Activated CD8-positive, alpha-beta T cell treated with anti-CD3 and anti-CD28 coated beads for 36 hours (primary cell): Measurements from ENCODE around the gene OR4C13. TPM values are rescaled to one million over a fixed set of nuclear protein-coding genes. Genes with fewer than 3 reads are reported as not detected.
A peak's percentile ranks its signal among the peaks of the same experiment; 100 is the strongest.
"Not testable (repeated sequence)": the region's sequence is repeated elsewhere in the genome, so short reads cannot be mapped to it uniquely, and the experiment has no call there.

Experiments
- ATAC-seq: fragments of 200-7000 bp; cut with Tn5 transposase; one replicate; pipeline ENCODE4 v1.10.0; 2021; ENCODE audit warnings: mild to moderate bottlenecking, moderate library complexity
- CTCF ChIA-PET: fragments of 350-600 bp; sonication (Branson Sonifier 250); formaldehyde crosslinking; loops from one replicate; lab custom pipeline; 2021; ENCODE audit warnings: antibody characterized with exemption; lab: Charles Lee
- POLR2A ChIA-PET: fragments of 350-600 bp; sonication (Branson Sonifier 250); formaldehyde crosslinking; loops from one replicate; lab custom pipeline; 2021; ENCODE audit warnings: antibody characterized with exemption; lab: Charles Lee
- DNase-seq: peaks from one replicate; pipeline ENCODE4 v3.0.0-alpha.2; 2020
- H3K27ac Mint-ChIP-seq: one replicate; pipeline ENCODE4 v1.8.0; 2021; ENCODE audit warnings: mild to moderate bottlenecking, mixed read lengths
- H3K27me3 Mint-ChIP-seq: one replicate; pipeline ENCODE4 v1.8.0; 2021; ENCODE audit warnings: mixed read lengths
- H3K36me3 Mint-ChIP-seq: one replicate; pipeline ENCODE4 v1.8.0; 2021; ENCODE audit warnings: low read depth, mixed read lengths
- H3K4me1 Mint-ChIP-seq: one replicate; pipeline ENCODE4 v1.8.0; 2021; ENCODE audit warnings: low read depth, mixed read lengths
- H3K4me3 Mint-ChIP-seq: one replicate; pipeline ENCODE4 v1.8.0; 2021; ENCODE audit warnings: mild to moderate bottlenecking, moderate library complexity, mixed read lengths
- H3K9me3 Mint-ChIP-seq: one replicate; pipeline ENCODE4 v1.8.0; 2021; ENCODE audit warnings: mixed read lengths
- intact Hi-C: fragments of 100-400 bp; cut with micrococcal nuclease; formaldehyde crosslinking; loops from one replicate; pipeline ENCODE4 v1.10.0; 2022
- total RNA-seq, 2 experiments: library from RNA; stranded (reverse); gene quantifications; one replicate each; pipeline ENCODE4 v1.2.3, GENCODE V29; 2021
- TF ChIP-seq, protein P1 (sequence below): fragments of 200-600 bp; IDR thresholded peaks from one replicate; pipeline ENCODE4 v1.8.0; 2022; ENCODE audit warnings: antibody characterized with exemption, mild to moderate bottlenecking

The OR4C13 gene
- not detected for total RNA-seq

DNA sequence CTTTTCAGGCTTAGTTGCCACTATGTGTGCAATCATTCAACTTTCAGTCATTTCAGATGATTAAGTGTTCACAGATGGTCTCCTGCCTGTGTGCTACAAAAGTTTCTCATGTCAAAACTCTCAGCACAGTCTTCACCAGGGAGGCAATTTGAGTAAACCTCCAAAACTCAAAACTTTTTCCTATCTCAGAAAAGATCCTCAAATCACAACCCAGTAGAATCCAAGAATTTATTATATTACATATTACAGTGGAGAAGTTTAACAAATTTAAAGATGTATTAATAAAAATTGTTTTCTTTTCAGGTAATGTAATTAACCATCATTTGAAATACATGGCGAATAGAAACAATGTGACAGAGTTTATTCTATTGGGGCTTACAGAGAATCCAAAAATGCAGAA lies at the start of gene OR4C13:
Gene OR4C13, plus strand, starts transcription at position 301 of the 400 bp plus-strand sequence. Its CDS starts 32 bp downstream, at position 333.
- Mint-ChIP-seq H3K9me3 (peaks cover 10% of the 10 kb centered on the region), H3K4me3 (no peak within 1 kb of the TSS), H3K4me1 (no peaks in the 10 kb centered on the region), H3K27ac (no peak within 1 kb of the TSS), H3K36me3 (no peaks in the 10 kb centered on the region), H3K27me3 (no peaks in the 10 kb centered on the region)
- ATAC-seq, result no peak
- CTCF ChIA-PET, result no interaction called here
- POLR2A ChIA-PET, result no interaction called here
- intact Hi-C loops, result no loop called here
- DNase-seq, result no peak
- TF ChIP-seq, protein P1, sequence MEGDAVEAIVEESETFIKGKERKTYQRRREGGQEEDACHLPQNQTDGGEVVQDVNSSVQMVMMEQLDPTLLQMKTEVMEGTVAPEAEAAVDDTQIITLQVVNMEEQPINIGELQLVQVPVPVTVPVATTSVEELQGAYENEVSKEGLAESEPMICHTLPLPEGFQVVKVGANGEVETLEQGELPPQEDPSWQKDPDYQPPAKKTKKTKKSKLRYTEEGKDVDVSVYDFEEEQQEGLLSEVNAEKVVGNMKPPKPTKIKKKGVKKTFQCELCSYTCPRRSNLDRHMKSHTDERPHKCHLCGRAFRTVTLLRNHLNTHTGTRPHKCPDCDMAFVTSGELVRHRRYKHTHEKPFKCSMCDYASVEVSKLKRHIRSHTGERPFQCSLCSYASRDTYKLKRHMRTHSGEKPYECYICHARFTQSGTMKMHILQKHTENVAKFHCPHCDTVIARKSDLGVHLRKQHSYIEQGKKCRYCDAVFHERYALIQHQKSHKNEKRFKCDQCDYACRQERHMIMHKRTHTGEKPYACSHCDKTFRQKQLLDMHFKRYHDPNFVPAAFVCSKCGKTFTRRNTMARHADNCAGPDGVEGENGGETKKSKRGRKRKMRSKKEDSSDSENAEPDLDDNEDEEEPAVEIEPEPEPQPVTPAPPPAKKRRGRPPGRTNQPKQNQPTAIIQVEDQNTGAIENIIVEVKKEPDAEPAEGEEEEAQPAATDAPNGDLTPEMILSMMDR, result no peak

- H3K27me3 Mint-ChIP-seq, POLR2A ChIA-PET, intact Hi-C loops, H3K4me1 Mint-ChIP-seq, CTCF ChIA-PET, DNase-seq, H3K36me3 Mint-ChIP-seq, H3K27ac Mint-ChIP-seq, H3K4me3 Mint-ChIP-seq, ATAC-seq: not testable (repeated sequence)
- peaks cover 14% of the 10 kb centered on the region for H3K9me3 Mint-ChIP-seq
These were observed 40.7 kb upstream of the OR4C13 start for GRCh38 chr11:49911516-49911915.

- H3K4me1 Mint-ChIP-seq, ATAC-seq, H3K27me3 Mint-ChIP-seq, DNase-seq, POLR2A ChIA-PET, CTCF ChIA-PET, H3K4me3 Mint-ChIP-seq, H3K36me3 Mint-ChIP-seq, intact Hi-C loops, H3K27ac Mint-ChIP-seq: not testable (repeated sequence)
- H3K9me3 Mint-ChIP-seq, result peaks cover 12% of the 10 kb centered on the region
These were observed 3.5 kb upstream of the OR4C13 start for GRCh38 chr11:49948701-49949100.

GRCh38 chr11:49973439-49973838 lies 21.2 kb downstream of the OR4C13 start:
- H3K27ac Mint-ChIP-seq, H3K4me3 Mint-ChIP-seq, H3K27me3 Mint-ChIP-seq, POLR2A ChIA-PET, H3K36me3 Mint-ChIP-seq, DNase-seq, ATAC-seq, intact Hi-C loops, H3K4me1 Mint-ChIP-seq, CTCF ChIA-PET, H3K9me3 Mint-ChIP-seq: not testable (repeated sequence)

GRCh38 chr11:49982435-49982834 lies 30.2 kb downstream of the OR4C13 start, which contains the start of gene OR4C12:
OR4C12 (minus strand) TSS chr11:49982535; CDS start chr11:49982501, 34 bp downstream.
- H3K36me3 Mint-ChIP-seq, H3K4me1 Mint-ChIP-seq, POLR2A ChIA-PET, intact Hi-C loops, CTCF ChIA-PET, ATAC-seq, H3K27ac Mint-ChIP-seq, H3K27me3 Mint-ChIP-seq, DNase-seq, H3K4me3 Mint-ChIP-seq: not testable (repeated sequence)
- peaks cover 12% of the 10 kb centered on the region for H3K9me3 Mint-ChIP-seq

DNA sequence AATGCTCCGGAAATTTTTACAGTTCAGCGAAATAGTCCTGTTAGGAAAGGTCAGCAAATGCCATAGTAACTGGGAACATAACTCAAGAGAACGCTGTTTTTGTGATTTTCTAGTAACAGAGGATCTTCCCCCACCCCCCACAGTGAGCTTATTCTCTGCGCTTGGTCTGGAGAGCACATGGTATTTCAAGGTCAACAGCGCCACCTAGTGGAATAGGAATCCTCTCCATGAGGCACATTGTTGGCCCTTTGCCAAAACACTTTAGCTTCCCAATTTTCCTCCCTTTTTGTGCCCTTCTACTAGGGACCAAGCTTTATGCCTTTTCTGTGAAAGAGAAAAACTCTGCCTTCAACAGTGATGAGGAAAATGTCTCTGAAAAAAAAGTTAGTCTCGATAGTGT lies 43.4 kb downstream of the OR4C13 start:
- ATAC-seq (no peak), DNase-seq (peak; percentile 52)
- CTCF ChIA-PET, result interaction anchor here (0.6 to 1.1 kb wide), 2 partner anchors 1545 to 1688 kb away, joined by 3 read pairs; no protein-coding TSS in a partner anchor
- H3K36me3 Mint-ChIP-seq, result no peaks in the 10 kb centered on the region
- no peak overlapping the region for H3K4me3 Mint-ChIP-seq
- peaks cover 7% of the 10 kb centered on the region for H3K9me3 Mint-ChIP-seq
- TF ChIP-seq, protein P1, result peak; percentile 70
- no peaks in the 10 kb centered on the region for H3K27me3 Mint-ChIP-seq
- no peaks in the 10 kb centered on the region for H3K4me1 Mint-ChIP-seq
- POLR2A ChIA-PET, result no interaction called here
- intact Hi-C loops, result no loop called here
- no peak overlapping the region for H3K27ac Mint-ChIP-seq

Other genes with a start within 250 kb of the OR4C13 start
- not detected for gene OR4C12, start 30.1 kb downstream of the OR4C13 start, total RNA-seq
- not detected for gene OR4C45, start 80.5 kb downstream of the OR4C13 start, total RNA-seq